Glomerular visceral epithelial cell (primary cell): ENCODE data around the gene DDIT4L.
"Not testable (repeated sequence)": the region's sequence is repeated elsewhere in the genome, so short reads cannot be mapped to it uniquely, and the experiment has no call there.

ENCODE experiments used
- DNase-seq: peaks from one replicate; pipeline ENCODE4 v3.0.0-alpha.2; 2016; ENCODE audit errors: extremely low spot score

Gene DDIT4L

GRCh38 chr4:100166297-100167039 is 23.8 kb downstream of the DDIT4L start:
- no peak for DNase-seq

GRCh38 chr4:100165809-100166208 is 24.5 kb downstream of the DDIT4L start:
- DNase-seq = no peak

GRCh38 chr4:100164808-100165760 is 25.2 kb downstream of the DDIT4L start:
- DNase-seq = no peak

GRCh38 chr4:100162027-100162685 is 28.1 kb downstream of the DDIT4L start:
- no peak for DNase-seq

GRCh38 chr4:100149190-100149589 is 41.1 kb downstream of the DDIT4L start:
- no peak for DNase-seq

GRCh38 chr4:100147684-100148083 is 42.6 kb downstream of the DDIT4L start:
- DNase-seq = no peak

- DNase-seq = no peak
These were observed 43.1 kb downstream of the DDIT4L start for GRCh38 chr4:100147198-100147597.

GRCh38 chr4:100146756-100147155 is 43.5 kb downstream of the DDIT4L start:
- DNase-seq = no peak

GRCh38 chr4:100137320-100137719 is 52.9 kb downstream of the DDIT4L start:
- not testable (repeated sequence) for DNase-seq
